Left cardiac atrium (tissue), 4 donors: ENCODE results near the gene SENP3. TPM values are rescaled to one million over a fixed set of nuclear protein-coding genes. Genes with fewer than 3 reads are reported as not detected.
A peak's percentile ranks its signal among the peaks of the same experiment; 100 is the strongest.

Experiments
- ATAC-seq, 2 donors: fragments of 200-7000 bp; cut with Tn5 transposase; one replicate each; pipeline ENCODE4 v1.9.1; 2020; ENCODE audit warnings: mild to moderate bottlenecking in 2 of 2, moderate library complexity in 2 of 2
- DNase-seq: peaks from one replicate; pipeline ENCODE4 v3.0.0-alpha.2; 2020
- intact Hi-C, 2 donors: fragments of 100-400 bp; cut with DNase I; formaldehyde crosslinking; loops; one replicate each; pipeline versions ENCODE4 v1.14.1 to v1.15.1; 2022 to 2023
- long read RNA-seq: library from polyadenylated mRNA; unstranded; transcript quantifications from one replicate; pipeline ENCODE4 v2.0.0, GENCODE V29; 2021
- total RNA-seq, 2 donors: library from RNA; stranded (reverse); fragmentation: NEBNext Ultra II Directional; extraction: Animal tissue kit (Norgen Biotek cat#: 25700); gene quantifications; one replicate each; pipeline ENCODE4 v1.2.1, GENCODE V29; 2021
- donor health status: DM: no; HTN: yes; CAD: no.
- donor health status: DM: no; HTN: yes; CAD: no; lungs with severe emphysema.
- donor health status: DM: yes; HTN: yes; CAD: no.
- donor health status: Dilated cardiomyopathy.

Gene SENP3
- total RNA-seq: 10 to 100 TPM; 27.2 to 30.5 TPM
- long read RNA-seq: 0 reads

DNA sequence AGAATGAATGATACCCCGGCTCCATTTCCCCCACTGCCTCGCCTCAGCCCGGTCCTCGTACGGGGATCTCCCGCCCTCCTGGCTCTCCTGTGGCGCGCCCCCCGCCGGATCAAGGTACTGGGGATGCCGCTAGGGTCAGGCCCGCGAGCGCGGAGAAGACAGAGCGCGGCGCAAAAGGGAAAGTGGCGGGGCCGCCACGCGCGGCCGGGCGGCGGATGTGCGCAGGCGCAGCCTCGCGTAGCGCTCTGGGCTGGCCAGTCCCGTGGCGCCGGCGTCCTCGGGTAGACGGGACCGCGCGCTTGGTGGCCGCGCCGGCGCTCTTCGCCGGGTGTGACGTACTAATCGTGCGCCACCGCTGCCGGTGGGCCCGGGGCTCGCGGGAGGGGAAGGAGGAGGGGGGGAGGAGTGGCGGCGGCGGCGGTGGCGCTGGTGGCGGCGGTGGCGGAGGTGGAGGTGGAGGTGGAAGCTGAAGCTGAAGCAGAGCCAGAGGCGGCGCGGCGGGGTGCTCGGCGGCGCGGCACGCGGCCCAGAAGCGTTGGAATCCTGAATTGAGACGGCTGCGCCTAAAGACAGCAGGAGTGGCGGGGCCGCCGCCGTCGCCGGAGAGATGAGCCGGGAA lies at the start of gene SENP3:
Gene SENP3, plus strand, starts transcription at position 331 of the 619 bp plus-strand sequence. CDS start 1,158 bp downstream, outside the sequence.
- peak; percentile 88 for ATAC-seq
- intact Hi-C loops: loop anchor here (2.0 to 10.0 kb wide), 4 partner anchors 49 to 209 kb away; partner anchors contain the start of genes FGF11 (in 2 of the 2), TMEM102 (in 2 of the 2) and KCTD11 (in 1 of the 2)
- peak; percentile 94 for DNase-seq

DNA sequence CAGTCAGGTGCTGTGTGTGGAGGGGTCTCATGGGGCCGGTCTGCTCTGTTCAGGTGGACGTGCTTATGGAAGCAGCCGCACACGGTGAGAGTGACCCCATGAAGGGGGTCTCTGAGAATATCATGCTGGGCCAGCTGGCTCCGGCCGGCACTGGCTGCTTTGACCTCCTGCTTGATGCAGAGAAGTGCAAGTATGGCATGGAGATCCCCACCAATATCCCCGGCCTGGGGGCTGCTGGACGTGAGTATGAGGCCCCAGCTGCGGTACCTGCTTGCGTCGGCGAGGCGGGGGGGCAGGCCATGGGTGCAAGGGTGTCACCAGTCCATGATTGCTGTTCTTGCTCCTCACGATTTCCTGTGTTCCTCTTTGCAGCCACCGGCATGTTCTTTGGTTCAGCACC lies 49.6 kb upstream of the SENP3 start:
- intact Hi-C loops: loop anchor here (5.0 kb wide), 2 partner anchors 45 to 50 kb away; partner anchors contain the start of genes SENP3 (in 1 of the 2) and TNFSF13 (in 1 of the 2)
- no peak for ATAC-seq
- no peak for DNase-seq

DNA sequence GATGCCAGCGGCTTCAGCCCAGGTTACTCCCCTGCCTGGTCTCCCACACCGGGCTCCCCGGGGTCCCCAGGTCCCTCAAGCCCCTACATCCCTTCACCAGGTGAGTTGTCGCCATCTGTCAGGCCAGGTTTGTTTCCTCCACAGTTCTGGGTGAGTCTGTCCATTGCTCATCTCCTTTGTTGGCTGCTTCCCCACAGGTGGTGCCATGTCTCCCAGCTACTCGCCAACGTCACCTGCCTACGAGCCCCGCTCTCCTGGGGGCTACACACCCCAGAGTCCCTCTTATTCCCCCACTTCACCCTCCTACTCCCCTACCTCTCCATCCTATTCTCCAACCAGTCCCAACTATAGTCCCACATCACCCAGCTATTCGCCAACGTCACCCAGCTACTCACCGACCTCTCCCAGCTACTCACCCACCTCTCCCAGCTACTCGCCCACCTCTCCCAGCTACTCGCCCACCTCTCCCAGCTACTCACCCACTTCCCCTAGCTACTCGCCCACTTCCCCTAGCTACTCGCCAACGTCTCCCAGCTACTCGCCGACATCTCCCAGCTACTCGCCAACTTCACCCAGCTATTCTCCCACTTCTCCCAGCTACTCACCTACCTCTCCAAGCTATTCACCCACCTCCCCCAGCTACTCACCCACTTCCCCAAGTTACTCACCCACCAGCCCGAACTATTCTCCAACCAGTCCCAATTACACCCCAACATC lies 48.7 kb upstream of the SENP3 start:
- DNase-seq: no peak
- ATAC-seq: no peak
- intact Hi-C loops: loop anchor here (5.0 kb wide), 2 partner anchors 44 to 49 kb away; partner anchors contain the start of genes SENP3 (in 1 of the 2) and TNFSF13 (in 1 of the 2)

DNA sequence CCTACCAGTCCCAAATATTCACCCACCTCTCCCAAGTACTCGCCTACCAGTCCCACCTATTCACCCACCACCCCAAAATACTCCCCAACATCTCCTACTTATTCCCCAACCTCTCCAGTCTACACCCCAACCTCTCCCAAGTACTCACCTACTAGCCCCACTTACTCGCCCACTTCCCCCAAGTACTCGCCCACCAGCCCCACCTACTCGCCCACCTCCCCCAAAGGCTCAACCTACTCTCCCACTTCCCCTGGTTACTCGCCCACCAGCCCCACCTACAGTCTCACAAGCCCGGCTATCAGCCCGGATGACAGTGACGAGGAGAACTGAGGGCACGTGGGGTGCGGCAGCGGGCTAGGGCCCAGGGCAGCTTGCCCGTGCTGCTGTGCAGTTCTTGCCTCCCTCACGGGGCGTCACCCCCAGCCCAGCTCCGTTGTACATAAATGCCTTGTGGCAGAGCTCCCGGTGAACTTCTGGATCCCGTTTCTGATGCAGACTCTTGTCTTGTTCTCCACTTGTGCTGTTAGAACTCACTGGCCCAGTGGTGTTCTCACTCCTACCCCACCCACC lies 47.8 kb upstream of the SENP3 start:
- intact Hi-C loops: loop anchor here (5.0 kb wide), 2 partner anchors 43 to 48 kb away; partner anchors contain the start of genes SENP3 (in 1 of the 2) and TNFSF13 (in 1 of the 2)
- peak in 1 of 2 donors; percentile 46 for ATAC-seq
- DNase-seq: no peak

DNA sequence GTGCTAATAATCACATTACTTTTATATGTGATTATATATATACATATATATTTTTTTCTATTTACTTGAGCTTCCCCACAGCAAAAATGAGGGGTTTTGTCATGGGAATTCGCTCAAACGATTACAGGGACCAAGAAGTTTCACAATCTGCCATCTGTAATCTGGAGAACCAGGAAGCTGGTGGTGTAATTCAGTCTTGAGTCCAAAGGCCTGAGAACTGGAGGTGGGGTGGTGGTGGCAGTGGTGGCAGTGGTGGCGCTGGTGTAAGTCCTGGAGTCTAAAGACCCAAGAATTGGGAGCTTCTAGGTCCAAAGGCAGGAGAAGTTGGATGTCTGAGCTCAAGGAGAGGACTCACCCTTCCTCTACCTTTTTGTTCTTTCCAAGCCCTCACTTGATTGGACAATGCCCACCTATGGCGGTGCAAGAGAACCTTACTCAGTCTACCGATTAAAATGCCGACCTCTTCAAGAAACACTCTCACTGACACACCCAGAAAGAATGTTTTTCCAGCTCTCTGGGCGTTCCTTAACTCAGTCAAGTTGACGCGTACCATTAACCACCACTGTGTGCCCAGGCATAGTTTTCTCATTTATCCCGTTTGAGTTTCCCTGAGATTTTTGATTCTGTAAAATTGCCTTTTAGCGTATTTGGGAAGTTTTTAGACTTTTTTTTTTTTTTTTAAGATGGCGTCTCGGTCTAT lies 45.7 kb upstream of the SENP3 start:
- intact Hi-C loops: no loop called here
- no peak for DNase-seq
- peak in 1 of 2 donors; percentile 54 for ATAC-seq

DNA sequence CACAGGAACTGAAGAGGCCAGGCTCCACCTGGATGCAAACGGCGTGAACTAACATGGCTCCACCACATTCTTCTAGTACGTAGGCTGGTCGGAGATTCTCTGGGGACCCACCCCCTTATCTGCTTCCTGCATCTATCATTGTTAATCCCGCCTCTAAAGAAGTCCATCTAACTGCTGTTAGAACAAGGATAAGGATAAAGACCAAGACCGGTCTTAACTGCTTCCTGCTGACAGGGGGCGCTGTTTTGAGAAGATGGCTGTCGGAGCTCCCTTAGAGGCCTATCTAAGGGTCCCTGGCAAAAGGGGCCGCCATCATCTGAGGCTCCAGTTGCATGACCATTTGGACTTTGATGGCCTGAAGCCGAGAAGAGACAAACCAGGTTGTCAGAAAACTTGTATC lies 38.7 kb upstream of the SENP3 start:
- DNase-seq (peak; percentile 36), ATAC-seq (peak in 1 of 2 donors; percentile 58)
- intact Hi-C loops: no loop called here

DNA sequence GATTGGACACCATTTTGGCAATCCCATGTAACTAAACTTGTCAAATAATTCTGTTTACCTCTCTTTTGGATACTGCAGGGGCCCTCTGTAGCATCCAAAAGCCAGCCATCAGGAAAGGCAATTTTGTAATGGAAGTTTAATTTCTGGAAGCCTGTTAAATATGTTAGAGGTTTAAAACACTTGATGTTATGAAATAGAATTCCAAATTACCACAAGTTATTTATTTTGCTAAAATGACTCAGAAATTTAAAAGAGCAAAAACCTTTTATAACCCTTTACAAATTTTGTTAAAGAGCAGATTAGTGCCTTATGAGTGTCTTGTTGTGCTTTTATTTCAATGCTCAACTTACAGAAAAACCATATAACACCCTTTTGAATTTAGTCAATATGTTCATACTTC lies 32.9 kb upstream of the SENP3 start:
- ATAC-seq (no peak), DNase-seq (no peak)
- intact Hi-C loops: no loop called here

DNA sequence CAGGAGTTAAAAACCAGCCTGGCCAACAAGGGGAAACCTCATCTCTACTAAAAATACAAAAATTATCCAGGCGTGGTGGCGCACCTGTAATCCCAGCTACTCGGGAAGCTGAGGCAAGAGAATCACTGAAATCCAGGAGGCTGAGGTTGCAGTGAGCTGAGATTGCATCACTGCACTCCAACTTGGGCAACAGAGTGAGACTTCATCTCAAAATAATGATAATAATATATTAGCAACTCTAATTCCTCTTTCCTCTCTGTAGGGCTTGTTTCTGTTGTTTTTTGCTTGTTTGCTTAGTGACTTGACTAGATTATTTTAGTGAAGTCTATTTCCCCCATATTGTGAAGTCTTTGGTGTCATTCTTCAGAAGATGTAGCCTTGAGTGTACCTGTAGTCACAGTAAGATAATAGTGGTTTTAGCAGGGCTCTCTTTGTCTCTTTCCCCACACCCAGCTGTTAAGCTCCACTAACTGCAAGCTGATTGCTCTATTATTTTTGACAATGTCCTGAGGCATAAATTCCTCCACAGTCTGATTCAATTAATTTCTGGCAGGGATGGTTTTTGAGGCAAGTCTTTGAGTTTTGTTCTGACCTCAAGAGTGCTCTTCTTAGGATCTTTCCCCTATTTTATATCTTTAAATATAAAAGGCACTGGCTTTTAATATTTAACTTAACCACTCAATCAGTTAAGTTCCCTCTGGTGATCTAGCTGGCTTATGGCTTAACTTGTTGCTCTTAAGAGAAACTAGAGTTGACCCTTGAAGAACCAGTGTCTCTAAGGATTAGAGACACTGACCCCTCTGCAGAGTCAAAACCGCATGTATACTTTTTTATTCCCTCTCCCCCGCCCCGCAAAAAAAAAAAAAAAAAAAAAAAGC lies 31.5 kb upstream of the SENP3 start:
- no peak for DNase-seq
- intact Hi-C loops: no loop called here
- ATAC-seq: no peak

DNA sequence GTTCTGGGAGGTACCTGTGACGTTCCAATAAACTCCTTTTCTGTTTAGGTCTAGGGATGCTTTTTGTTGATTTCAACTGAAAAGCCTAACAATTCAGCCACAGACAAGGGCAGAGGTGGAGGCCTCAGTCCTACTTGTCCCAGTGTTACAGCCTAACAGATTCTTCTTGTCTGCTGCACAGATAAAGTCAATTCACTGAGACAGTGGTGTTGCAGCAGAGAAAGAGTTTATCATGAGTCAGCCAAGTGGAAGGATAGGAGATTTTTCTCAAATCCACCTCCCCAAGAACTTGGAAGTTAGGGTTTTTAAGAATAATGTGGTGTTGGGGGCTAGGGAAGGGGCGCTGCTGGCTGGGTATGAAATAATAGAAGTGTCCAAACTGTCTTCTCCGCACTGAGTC lies 23.7 kb upstream of the SENP3 start:
- DNase-seq: no peak
- intact Hi-C loops: no loop called here
- ATAC-seq: no peak

DNA sequence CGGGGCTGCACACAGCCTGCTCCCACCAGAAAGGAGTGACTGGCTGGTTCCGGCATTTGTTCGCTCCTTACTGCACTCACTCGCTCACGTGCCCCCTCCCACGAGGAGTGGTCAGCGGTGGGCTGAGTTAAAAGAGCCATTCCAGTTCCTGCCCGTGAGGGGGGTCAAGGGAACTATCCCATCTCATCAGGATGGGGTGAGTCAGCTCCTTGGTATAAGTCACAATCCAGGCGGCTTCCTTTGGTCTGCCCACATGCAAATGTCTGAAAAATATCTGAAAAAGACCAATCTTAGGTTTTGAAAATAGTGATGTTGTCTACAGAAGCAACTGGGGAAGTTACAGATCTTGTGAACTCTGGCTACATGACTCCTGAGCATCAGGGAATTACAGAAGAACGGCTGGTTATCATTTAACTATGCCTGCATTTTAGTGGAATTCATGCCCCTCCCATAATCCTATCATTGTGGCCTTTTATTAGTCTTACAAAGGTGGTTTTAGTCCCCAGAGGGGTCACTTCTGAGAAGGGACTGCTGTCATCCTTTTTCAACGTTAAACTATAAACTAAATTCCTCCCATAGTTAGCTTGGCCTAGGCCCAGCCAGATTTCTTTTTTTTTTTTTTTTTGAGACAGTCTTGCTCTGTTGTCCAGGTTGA lies 22.7 kb upstream of the SENP3 start:
- intact Hi-C loops: no loop called here
- no peak for DNase-seq
- ATAC-seq: no peak

DNA sequence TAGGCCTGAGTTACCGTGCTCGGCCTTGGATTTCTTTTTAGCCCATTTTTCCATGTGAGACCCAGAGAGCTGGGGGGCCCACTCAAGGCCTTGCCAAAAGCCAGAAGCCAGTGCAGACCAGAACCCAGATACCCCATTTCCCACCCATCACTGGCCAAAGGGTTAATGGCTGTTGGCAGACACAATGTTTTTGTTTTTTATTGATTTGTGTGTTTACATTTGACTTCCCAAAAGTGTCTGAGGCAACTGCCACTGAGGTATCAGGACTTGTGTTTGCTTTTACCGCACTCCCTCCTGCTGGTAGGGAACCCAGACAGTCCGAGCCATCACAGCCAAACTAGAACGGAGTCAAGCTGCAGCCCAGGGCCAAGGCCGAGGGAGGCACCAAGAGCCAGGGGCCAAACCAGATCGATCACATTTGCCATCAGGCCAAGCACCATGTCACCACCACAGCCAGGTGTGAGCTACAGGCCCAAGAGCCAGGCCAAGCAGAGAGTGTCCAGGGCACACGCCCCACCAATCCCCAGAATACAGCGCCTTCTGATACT lies 20.6 kb upstream of the SENP3 start:
- ATAC-seq: no peak
- intact Hi-C loops: loop anchor here in 1 of 2 donors (10.0 kb wide), 1 partner anchor 46 kb away; no protein-coding TSS in a partner anchor
- DNase-seq: no peak

DNA sequence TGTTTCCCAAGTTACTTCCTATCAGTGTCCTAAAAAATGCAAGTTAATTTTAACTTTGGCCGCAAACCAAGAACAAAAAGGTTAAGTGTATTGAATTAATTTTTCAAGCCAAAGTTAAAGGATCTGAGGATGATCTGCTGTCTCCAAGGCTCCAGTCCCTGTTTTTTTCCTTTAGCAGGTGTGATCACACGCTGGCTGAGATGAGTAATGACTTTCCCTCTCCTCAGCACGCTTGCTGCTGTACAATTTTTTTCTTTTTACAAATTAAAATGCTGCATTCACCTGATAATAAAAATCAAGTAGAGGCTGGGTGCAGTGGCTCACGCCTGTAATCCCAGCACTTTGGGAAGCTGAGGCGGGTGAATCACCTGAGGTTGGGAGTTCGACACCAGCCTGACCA lies 16.8 kb upstream of the SENP3 start:
- no peak for ATAC-seq
- intact Hi-C loops: loop anchor here in 1 of 2 donors (10.0 kb wide), 1 partner anchor 50 kb away; no protein-coding TSS in a partner anchor
- no peak for DNase-seq

DNA sequence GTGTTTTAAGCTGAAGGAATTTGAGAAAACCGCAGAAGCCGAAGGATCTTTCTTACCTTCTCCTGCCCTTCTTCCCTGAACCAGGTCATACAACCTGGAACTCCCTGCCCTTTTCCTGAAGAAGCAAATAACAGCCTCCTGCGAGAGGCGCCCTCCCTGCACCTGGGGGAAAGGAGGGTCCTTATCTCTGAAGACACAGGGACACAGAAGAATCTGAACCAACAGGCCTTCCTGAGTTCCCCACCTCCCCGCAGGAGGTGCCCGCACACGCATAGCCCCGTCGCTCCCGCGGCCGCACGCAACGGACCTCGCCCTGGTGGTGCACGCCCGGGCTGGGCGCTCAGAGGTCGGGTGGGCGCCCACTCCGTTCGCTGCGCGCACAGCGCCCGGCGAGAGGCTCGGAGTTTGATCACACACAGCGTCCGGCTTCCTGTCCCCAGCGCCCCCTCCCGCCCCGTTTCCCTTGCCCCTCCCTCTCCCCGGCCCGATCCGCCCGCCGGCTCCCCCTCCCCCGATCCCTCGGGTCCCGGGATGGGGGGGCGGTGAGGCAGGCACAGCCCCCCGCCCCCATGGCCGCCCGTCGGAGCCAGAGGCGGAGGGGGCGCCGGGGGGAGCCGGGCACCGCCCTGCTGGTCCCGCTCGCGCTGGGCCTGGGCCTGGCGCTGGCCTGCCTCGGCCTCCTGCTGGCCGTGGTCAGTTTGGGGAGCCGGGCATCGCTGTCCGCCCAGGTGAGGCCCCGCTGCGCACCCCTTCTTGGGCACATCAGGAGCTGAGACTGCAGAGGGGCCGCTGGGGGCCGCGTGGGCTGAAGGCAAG lies 12.9 kb upstream of the SENP3 start, which contains the start of gene TNFSF12:
Gene TNFSF12, plus strand, starts transcription at position 474 of the 816 bp plus-strand sequence. Its CDS starts 96 bp downstream, at position 570.
- ATAC-seq: peak; percentile 88 to 89
- intact Hi-C loops: loop anchor here in 1 of 2 donors (10.0 kb wide), 1 partner anchor 54 kb away; no protein-coding TSS in a partner anchor
- peak; percentile 76 for DNase-seq

DNA sequence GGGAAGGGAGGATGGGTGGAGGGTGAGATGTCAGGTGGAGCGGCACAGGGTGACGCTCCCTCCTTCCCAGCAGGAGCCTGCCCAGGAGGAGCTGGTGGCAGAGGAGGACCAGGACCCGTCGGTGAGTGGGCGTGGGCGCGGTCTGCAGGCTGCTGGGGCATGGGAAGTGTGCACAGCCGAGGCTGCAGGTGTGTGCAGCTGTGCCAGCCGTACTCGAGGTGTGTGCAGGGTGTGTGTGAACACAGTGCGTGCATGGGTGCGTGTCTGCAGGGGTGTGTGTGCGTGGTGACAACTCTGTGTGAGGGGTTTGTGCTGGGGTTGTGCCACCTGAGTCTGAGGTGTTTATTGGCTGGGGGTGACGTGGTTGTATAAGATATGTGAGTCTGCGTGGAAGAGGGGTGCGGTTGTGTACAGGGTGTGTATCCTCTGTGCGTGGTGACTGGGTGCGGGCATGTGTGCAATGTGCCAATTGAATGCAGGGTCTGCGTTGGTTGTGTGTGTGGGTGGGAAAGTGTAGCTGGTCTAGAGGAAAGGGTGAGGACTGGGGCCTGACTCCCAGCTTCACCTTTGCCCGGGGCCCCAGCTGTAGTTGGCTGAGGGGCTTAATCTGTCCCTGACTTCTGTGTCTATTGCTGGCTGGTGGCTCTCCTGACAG lies 12.2 kb upstream of the SENP3 start:
- ATAC-seq (peak; percentile 66 to 72), DNase-seq (peak; percentile 34)
- intact Hi-C loops: loop anchor here in 1 of 2 donors (10.0 kb wide), 1 partner anchor 55 kb away; no protein-coding TSS in a partner anchor

DNA sequence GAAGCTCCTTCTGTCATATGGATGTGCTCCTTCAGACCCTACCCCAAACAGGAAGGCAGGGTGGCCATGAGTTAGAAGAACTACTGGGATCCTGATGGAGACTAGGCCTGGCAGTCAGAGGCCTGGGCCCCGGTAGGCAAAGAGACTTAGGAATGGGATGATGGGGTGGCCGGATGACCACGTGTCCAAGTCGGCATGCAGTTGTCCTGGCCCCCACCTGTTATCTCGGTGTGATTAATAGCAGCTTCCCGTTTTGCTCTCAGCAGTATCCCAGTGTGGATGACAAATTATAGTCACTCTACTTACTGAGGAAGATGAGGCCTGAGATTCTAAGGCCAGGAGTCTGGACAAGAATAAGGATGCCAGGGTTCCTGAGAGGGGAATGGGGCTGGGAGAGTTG lies 11.4 kb upstream of the SENP3 start:
- ATAC-seq: no peak
- intact Hi-C loops: no loop called here

DNA sequence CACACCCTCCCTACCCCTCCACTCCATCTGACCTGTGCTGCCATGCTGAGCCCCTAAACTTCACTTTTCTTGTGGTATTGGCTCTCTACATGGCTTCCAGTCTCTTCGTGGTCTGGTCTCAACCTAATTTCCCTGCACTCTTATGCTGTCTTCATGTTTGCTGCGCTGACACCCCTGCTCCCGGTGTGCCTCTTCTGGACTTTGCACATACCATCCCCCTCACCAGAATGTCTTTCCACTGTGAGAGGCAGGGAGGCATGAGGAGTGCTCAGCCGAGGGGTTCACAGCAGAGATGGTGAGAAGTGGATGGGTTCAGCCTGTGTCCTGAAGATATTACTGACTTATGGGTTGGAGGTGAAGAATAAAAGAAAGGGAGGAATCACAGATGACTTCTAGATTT lies 10.3 kb upstream of the SENP3 start:
- intact Hi-C loops: no loop called here
- DNase-seq (no peak), ATAC-seq (no peak)

More for the DNA sequence above, 11.4 kb upstream of the SENP3 start:
- no peak for DNase-seq
